NCI-H2107 treated with DMSO at 0.1 percent for 48 hours (cell line): ENCODE results near the gene NT5DC2.

Source experiments
- DNase-seq: peaks from one replicate; lab custom pipeline; 2025; ENCODE audit not compliant: unreplicated experiment; lab: John Stamatoyannopoulos, UW

Gene NT5DC2

GRCh38 chr3:52490035-52490938, 43.4 kb downstream of the NT5DC2 start:
- DNase-seq = no peak

- no peak for DNase-seq
Measured at GRCh38 chr3:52489453-52489852, 44.2 kb downstream of the NT5DC2 start.

- no peak for DNase-seq
Measured at GRCh38 chr3:52488746-52489145, 44.9 kb downstream of the NT5DC2 start.

GRCh38 chr3:52487788-52488691, 45.6 kb downstream of the NT5DC2 start:
- DNase-seq = no peak

- DNase-seq = no peak
Measured at GRCh38 chr3:52487050-52487787, 46.4 kb downstream of the NT5DC2 start.

- no peak for DNase-seq
Measured at GRCh38 chr3:52484680-52485461, 48.8 kb downstream of the NT5DC2 start.

GRCh38 chr3:52483577-52484381, 49.9 kb downstream of the NT5DC2 start:
- no peak for DNase-seq

GRCh38 chr3:52483081-52483480, 50.6 kb downstream of the NT5DC2 start:
- no peak for DNase-seq

GRCh38 chr3:52481819-52482521, 51.7 kb downstream of the NT5DC2 start:
- DNase-seq = no peak

- DNase-seq = no peak
Measured at GRCh38 chr3:52480768-52481715, 52.6 kb downstream of the NT5DC2 start.

- no peak for DNase-seq
Measured at GRCh38 chr3:52479877-52480575, 53.6 kb downstream of the NT5DC2 start.

GRCh38 chr3:52479037-52479876, 54.4 kb downstream of the NT5DC2 start:
- DNase-seq = no peak

GRCh38 chr3:52477796-52478095, 55.9 kb downstream of the NT5DC2 start:
- DNase-seq = no peak

GRCh38 chr3:52477076-52477795, 56.4 kb downstream of the NT5DC2 start:
- DNase-seq = no peak
